GM19023 (cell line): Measurements from ENCODE around the gene TRAPPC13.
"Not testable (repeated sequence)": the region's sequence is repeated elsewhere in the genome, so short reads cannot be mapped to it uniquely, and the experiment has no call there.

Experiments
- ATAC-seq: cut with Tn5 transposase; IDR thresholded peaks from one replicate; pipeline ENCODE4 v1.9.1; 2021; ENCODE audit warnings: mild to moderate bottlenecking, moderate library complexity; ENCODE audit not compliant: unreplicated experiment

TRAPPC13 gene

DNA sequence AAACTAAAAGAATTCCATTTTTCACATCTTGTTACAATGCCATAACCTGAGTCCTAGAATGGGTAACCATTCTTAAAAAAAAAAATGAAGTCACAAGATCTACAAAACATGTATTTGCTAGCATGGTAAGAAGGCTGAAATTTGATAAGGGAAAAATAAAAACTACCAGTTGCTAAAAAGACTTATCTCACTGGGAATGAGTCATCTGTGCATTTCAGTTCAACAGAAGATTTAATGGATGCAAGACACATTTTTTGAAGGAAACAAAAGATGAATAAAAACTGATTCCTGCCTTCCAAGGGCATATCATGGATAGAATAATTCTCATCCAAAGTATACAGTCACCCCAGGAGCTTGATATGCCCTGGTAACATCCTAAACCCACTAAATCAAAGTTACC lies 49.9 kb downstream of the TRAPPC13 start:
- ATAC-seq = no peak

- not testable (repeated sequence) for ATAC-seq
Observed at GRCh38 chr5:65676056-65676455, 51.2 kb downstream of the TRAPPC13 start.

GRCh38 chr5:65682148-65682547 lies 57.3 kb downstream of the TRAPPC13 start:
- no peak for ATAC-seq

- no peak for ATAC-seq
Observed at GRCh38 chr5:65693121-65693520, 68.3 kb downstream of the TRAPPC13 start.

- no peak for ATAC-seq
Observed at GRCh38 chr5:65695162-65695755, 70.4 kb downstream of the TRAPPC13 start.

- ATAC-seq = no peak
Observed at GRCh38 chr5:65695896-65696295, 71.1 kb downstream of the TRAPPC13 start.

GRCh38 chr5:65696892-65697291 lies 72.1 kb downstream of the TRAPPC13 start:
- no peak for ATAC-seq

DNA sequence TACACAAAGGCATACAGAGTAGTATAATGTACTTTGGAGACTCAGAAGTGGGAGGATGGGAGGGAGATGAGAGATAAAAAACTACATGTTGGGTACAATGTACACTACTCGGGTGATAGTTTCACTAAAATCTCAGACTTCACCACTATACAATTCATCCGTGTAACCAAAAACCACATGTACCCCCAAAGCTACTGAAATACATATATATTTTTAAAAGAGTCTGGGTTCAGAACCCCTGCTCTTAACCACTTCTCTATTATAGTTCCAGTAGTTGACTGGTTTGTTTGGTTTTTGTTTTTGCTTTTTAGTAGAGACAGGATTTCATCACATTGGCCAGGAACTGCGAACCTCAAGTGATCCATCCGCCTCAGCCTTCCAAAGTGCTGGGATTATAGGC lies 74.5 kb downstream of the TRAPPC13 start:
- no peak for ATAC-seq

- ATAC-seq = no peak
Observed at GRCh38 chr5:65702036-65702435, 77.2 kb downstream of the TRAPPC13 start.

DNA sequence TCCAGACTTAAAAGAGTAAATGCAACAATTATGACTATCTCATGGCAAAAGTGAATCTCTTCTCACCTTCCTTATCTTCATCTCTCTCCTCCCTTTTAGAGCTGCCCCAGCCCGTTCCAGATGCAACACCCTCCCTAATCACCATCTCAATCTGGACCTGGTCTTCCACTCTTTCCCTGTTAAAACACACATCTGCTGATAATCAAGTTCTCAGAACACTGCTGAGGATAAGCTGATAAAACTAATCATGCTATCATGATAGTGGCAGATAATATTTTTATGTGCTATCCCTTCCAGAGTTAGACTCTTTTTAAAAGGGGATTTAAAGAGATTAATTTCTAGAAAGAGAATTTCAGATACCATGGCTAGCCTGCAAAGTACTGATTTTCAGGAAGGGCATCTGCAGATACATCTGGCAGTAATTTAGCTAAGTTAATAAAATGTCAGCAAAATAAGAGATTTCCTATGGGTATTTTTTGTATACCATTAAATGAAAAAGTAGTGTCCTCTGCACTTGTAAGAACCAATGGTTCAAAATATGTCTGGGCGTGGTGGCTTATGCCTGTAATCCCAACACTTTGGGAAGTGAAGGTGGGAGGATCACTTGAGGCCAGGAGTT lies 79.9 kb downstream of the TRAPPC13 start:
- ATAC-seq = no peak

- no peak for ATAC-seq
Observed at GRCh38 chr5:65707663-65708062, 82.8 kb downstream of the TRAPPC13 start.

DNA sequence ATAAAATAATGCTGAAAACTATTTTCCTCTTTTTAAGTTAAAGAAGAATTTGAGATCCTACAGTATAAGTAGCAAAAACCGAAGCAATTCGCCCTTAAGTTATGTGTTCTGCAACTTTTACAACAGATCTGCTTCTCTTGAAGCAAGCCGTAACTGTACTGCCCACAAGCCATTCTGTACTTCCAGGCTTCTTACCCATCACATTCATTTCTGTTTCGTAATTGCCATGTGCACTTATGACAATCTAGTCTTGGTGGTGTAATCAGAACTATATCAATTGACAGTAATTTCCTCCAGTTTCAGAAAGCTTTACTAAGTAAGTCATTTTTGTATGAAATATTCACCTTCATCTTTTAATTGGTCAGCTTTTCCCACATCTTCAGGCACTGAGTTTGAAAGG lies 83.3 kb downstream of the TRAPPC13 start:
- no peak for ATAC-seq
